Measurements from ENCODE around the gene RNF225. TPM values are rescaled to one million over a fixed set of nuclear protein-coding genes. Genes with fewer than 3 reads are reported as not detected.
"Not testable (repeated sequence)": the region's sequence is repeated elsewhere in the genome, so short reads cannot be mapped to it uniquely, and the experiment has no call there.

RNF225 gene
- total RNA-seq, 1 experiment from 2014 or later = not detected

DNA sequence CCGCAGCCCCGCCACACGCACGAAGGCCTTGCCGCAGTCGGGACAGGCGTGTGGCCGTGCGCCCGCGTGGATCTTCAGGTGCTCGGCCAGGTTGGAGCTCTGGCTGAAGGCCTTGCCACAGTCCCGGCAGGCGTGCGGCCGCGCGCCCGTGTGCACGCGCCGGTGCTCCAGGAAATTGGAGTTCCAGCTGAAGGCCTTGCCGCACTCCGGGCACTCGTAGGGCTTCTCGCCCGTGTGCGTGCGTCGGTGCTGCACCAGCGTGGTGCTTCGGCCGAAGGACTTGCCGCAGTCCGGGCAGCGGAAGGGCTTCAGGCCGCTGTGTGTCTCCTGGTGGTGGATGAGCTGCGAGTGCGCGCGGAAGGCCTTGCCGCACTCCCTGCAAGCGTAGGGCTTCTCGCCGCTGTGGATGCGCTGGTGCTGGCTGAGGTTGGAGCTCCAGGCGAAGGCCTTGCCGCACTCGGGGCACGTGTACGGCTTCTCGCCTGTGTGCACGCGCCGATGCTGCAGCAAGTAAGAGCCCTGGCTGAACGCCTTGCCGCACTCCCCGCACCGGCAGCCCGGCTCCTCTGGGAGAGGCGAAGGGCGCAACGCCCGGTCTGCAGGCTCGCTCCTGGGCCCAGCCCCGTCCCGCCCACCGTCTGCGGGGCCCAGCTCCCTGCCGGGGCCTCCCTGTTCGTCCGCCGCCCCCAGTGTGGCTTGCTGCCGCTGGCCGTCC, 38.5 kb upstream of the RNF225 start:
- no peak for DNase-seq (ENCODE audit: low read depth, low spot score)
- in situ Hi-C loops (cut with HindIII; ENCODE audit: low pct_unique_long_range_greater_than_20kb, low sequenced_read_pairs) = no loop called here

GRCh38 chr19:58357481-58358145, 37.8 kb upstream of the RNF225 start:
- no peak for DNase-seq (ENCODE audit: low read depth, low spot score)
- in situ Hi-C loops (cut with HindIII; ENCODE audit: low pct_unique_long_range_greater_than_20kb, low sequenced_read_pairs) = no loop called here

- in situ Hi-C loops (cut with HindIII; ENCODE audit: low pct_unique_long_range_greater_than_20kb, low sequenced_read_pairs) = no loop called here
- peak; percentile 30 for DNase-seq (ENCODE audit: low read depth, low spot score)
Measured at GRCh38 chr19:58361900-58362271, 33.6 kb upstream of the RNF225 start.

- in situ Hi-C loops (cut with HindIII; ENCODE audit: low pct_unique_long_range_greater_than_20kb, low sequenced_read_pairs) = no loop called here
- peak; percentile 93 for DNase-seq (ENCODE audit: low read depth, low spot score)
Measured at GRCh38 chr19:58362272-58362994, 33.0 kb upstream of the RNF225 start, which contains the start of gene ZNF497. Gene ZNF497, minus strand, starts transcription at chr19:58362751. Its CDS starts 5,116 bp downstream, at chr19:58357635.

DNA sequence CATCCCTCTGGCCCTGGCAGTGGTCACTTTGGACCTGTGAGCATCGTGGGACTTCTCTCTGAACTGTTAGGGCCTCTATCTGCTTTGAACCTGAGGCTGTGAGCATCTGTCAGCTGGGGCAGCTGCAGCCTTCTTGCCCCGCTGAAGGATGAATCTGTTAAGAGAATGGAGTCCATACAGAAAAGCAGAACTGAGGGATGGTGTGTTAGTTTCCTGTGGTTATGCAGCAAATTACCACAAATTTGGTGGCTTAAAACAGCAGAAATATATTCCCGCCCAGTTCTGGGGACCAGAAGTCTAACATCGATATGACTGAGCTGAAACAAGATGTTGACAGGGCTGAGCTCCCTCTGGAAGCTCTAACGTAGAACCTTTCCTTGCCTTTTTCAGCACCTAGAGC, 31.3 kb upstream of the RNF225 start:
- DNase-seq (ENCODE audit: low read depth, low spot score) = no peak
- in situ Hi-C loops (cut with HindIII; ENCODE audit: low pct_unique_long_range_greater_than_20kb, low sequenced_read_pairs) = no loop called here

DNA sequence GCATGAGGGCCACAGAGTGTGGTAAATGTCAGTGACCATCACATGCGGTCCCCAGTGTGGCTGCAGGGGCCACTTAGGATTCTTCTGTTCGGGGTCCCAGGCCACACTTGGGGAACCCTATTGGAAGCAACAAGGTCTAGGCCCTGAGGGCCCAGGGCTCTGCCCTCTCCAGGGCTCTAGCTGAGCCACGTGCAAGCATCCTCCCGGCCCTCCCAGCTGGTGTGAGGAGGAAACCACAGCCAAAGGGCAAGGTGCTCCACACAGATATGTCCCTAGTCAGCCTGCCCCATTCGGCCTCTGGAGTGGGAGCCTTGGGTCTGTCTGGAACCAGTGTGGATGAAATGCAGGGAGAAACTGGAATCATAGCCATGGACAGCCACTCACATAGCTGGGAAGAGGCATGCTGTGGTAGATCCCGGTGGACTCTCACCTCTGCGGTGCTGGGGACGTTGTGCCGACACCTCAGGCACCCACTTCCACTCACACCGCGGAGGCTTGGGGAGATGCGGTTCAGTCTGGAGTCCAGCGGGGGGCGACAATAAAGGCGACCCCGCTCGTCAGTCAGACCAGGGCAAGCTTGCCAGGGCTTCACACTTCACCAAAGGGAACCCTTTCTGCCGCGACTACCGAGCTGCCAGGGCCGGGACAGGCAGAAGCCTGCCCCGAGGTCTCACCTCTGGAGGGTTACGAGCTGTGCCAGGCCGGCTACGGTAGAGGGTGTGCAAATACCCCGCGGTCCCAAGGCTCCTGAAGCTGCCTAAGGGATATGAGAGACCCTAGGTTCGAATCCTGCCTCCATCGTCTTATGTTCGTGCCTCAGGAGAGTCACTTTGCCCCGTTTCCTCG, 28.6 kb upstream of the RNF225 start:
- DNase-seq (ENCODE audit: low read depth, low spot score) = no peak
- in situ Hi-C loops (cut with HindIII; ENCODE audit: low pct_unique_long_range_greater_than_20kb, low sequenced_read_pairs) = no loop called here

DNA sequence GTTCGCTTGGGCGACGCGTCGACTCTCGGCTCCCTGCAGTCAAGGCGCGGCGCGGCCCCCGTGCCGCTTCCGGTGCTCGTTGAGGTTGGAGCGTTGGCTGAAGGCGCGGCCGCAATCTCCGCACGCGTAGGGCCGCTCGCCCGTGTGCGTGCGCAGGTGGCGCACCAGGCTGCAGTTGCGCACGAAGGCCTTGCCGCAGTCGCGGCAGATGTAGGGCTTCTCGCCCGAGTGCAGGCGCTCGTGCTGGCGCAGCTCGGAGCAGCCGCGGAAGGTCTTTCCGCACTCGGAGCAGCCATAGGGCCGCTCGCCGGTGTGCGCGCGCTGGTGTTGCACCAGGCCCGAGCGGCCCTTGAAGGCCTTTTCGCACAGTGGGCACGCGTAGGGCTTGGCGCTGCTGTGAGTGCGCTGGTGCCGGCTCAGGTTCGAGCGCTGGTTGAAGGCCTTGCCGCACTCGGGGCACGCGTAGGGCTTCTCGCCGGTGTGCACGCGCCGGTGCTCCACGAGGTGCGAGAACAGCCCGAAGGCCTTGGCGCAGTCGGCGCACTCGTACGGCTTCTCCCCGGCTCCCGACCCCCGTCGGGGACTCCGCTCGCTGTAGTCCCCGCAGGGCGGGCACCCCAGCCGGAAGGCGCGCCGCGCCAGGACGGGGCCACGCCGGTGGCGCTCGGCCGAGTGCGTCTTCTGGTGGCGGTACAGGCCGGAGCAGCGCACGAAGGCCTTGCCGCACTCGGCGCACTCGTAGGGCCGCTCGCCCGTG, 27.6 kb upstream of the RNF225 start:
- DNase-seq (ENCODE audit: low read depth, low spot score) = no peak
- in situ Hi-C loops (cut with HindIII; ENCODE audit: low pct_unique_long_range_greater_than_20kb, low sequenced_read_pairs) = no loop called here

GRCh38 chr19:58368561-58369360, 26.7 kb upstream of the RNF225 start:
- in situ Hi-C loops (cut with HindIII; ENCODE audit: low pct_unique_long_range_greater_than_20kb, low sequenced_read_pairs) = no loop called here
- DNase-seq (ENCODE audit: low read depth, low spot score) = no peak

DNA sequence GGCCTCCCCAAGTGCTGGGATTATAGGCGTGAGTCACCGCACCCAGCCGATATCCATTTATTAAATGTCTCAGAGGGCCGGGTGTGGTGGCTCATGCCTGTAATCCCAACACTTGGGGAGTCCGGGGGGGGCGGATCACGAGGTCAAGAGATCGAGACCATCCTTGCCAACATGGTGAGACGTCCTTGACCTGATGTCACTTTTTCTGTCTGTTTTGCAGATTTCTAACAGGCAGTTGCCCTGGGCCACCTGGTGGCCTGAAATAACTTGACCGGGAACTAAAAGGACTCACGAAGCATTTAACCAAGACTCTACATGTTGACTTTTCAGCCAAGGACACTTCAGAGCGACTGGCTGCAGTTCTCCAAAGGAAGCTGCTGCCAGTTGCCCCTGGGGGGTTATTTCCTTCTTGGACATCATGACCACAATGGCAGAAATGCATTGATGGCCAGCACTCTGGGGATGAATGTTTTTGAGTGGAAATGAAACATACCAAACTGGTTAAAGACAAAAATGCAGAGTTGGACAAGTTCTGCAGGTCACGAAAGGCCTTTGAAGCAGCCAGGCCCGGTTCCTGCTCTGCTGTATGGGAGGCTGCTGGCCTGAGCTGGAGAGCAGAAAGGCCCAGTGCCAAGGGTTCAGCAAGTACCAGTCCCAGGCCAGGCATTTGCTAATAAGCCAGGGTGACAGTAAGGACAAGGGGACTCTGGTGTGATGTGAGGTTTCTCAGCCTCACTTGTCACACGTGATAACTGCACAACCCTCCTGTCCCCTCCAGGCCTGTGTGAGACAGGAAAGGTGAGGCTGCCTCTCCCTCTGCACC, 22.9 kb upstream of the RNF225 start:
- DNase-seq (ENCODE audit: low read depth, low spot score) = peak; percentile 23
- in situ Hi-C loops (cut with HindIII; ENCODE audit: low pct_unique_long_range_greater_than_20kb, low sequenced_read_pairs) = no loop called here

- DNase-seq (ENCODE audit: low read depth, low spot score) = no peak
- in situ Hi-C loops (cut with HindIII; ENCODE audit: low pct_unique_long_range_greater_than_20kb, low sequenced_read_pairs) = no loop called here
Measured at GRCh38 chr19:58374200-58374599, 21.3 kb upstream of the RNF225 start.

DNA sequence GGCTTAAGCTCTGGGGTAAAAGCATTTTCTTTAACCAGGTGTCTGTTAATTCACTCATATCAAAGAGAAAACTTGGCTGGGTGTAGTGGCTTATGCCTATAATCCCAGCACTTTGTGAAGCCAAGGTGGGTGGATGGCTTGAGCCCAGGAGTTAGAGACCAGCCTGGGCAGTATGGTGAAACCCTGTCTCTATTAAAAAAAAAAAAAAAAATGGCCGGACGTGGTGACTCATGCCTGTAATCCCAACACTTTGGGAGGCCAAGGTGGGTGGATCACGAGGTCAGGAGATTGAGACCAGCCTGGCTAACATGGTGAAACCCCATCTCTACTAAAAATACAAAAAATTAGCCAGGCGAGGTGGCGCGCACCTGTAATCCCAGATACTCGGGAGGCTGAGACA, 18.7 kb upstream of the RNF225 start:
- in situ Hi-C loops (cut with HindIII; ENCODE audit: low pct_unique_long_range_greater_than_20kb, low sequenced_read_pairs); DNase-seq (ENCODE audit: low read depth, low spot score): not testable (repeated sequence)

DNA sequence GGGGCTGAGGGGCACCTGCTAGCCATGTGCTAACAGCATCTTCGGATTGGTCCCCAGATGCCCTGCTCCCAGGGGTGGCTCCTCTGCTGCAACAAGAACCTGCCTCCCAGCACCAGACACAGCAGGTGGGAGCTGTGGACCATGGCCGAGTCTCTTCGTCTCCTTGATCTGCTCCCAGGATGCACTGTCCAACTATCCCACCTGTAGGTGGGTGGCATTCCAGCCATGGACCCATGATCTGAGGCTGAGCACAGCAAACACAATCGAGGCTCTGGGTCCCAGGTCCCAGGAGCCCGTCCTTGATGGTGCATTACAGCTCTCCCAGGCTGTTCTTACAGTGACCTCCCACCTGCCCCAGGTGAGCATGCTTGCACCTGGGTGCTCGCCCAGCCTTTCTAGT, 16.2 kb upstream of the RNF225 start:
- in situ Hi-C loops (cut with HindIII; ENCODE audit: low pct_unique_long_range_greater_than_20kb, low sequenced_read_pairs) = no loop called here
- no peak for DNase-seq (ENCODE audit: low read depth, low spot score)

- in situ Hi-C loops (cut with HindIII; ENCODE audit: low pct_unique_long_range_greater_than_20kb, low sequenced_read_pairs) = no loop called here
- DNase-seq (ENCODE audit: low read depth, low spot score) = no peak
Measured at GRCh38 chr19:58380037-58380661, 15.3 kb upstream of the RNF225 start.

DNA sequence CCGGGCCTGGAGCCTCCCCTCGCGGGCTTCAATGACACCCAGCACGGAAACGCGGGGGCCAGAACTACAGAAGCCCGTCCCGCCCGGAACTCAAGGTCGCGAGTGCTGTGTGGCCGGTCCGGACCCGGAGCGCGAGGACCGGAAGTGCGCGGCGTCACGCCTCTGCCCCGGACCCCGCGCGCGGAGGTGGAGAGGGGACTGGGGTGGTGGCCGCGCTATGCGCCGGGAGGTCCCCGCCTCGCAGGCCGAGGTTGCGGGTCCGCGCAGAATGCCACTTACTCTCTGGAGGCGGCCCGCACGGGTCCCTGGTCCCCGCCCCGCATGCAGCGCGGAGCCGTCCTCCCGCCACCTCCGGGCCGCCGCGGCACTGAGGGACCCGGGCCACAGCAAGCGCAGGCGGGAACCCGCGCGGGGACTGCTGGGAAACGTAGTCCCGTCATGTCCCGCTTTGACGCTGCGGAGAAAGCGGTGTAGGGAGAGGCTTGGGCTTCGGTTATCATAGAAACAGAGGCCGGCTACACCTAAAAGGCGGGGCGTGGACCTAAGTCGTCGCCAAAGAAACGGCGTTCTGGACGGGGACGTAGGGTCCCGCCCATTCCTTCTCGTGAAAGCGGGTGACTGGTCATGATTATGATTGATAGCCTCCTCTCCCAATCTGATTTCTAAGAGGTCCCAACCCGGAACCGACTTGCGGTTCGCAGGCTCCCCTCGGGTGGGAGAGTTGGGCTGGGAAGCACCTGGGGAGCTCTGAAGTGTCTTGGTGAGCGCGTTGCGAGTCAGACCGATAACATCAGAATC, 14.6 kb upstream of the RNF225 start, which contains the start of gene ZNF837:
Gene ZNF837, minus strand, starts transcription at position 369 of the 798 bp plus-strand sequence. CDS start 11,698 bp downstream, outside the sequence.
- in situ Hi-C loops (cut with HindIII; ENCODE audit: low pct_unique_long_range_greater_than_20kb, low sequenced_read_pairs) = no loop called here
- DNase-seq (ENCODE audit: low read depth, low spot score) = peak; percentile 100

Data from SK-MEL-5 (cell line).